Stimulated activated CD4-positive, alpha-beta T cell treated with anti-CD3 and anti-CD28 coated beads, Interleukin-12 subunit alpha, Interleukin-12 subunit beta, amount 100 ng/mL, for 24 hours (primary cell): ENCODE measurements around the gene ANKLE2.

Experiments used
- DNase-seq, 2 experiments: peaks; one replicate each; pipeline ENCODE4 v3.0.0-alpha.2; 2020; ENCODE audit warnings: low read depth in 2 of 2

The ANKLE2 gene

DNA sequence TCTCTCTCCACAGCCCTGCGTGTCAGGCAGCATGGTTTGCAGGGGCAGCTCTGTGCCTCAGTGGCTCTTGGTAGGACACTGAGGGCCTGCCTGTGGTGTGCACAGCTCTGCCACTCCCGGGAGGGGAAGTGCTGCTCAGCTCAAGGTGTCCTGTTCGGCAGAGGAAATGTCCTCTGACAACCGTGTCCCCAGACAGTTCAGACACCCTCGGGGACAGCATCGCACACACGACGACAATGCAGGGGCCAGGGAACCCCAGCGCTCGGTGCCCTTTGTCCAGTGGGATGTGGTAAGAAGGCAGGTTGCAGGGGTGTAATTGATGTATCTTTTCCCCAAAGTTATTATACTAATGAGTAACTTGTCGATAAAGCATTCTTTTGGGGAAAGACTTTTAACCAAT is 14.2 kb downstream of the ANKLE2 start:
- no peak for DNase-seq

DNA sequence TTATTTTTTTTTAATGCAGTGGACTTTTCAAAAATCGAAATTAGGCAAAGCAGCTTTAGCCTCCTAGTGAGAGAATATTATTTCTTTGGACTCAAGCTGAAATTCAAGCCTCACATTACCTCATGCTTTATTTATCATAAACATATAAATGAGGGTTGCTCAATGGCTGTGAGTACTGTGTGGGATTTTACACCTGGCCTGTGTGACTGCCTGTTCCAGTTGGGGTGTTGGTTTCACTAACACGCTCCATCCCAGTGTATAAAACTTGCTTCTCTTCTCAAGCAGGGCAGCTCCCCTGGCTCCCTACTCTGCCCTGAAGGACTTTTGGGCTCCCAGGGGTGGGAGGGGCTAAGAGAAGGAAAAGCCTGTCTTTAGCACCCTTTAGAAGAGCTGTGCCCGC is 15.0 kb downstream of the ANKLE2 start:
- no peak for DNase-seq

DNA sequence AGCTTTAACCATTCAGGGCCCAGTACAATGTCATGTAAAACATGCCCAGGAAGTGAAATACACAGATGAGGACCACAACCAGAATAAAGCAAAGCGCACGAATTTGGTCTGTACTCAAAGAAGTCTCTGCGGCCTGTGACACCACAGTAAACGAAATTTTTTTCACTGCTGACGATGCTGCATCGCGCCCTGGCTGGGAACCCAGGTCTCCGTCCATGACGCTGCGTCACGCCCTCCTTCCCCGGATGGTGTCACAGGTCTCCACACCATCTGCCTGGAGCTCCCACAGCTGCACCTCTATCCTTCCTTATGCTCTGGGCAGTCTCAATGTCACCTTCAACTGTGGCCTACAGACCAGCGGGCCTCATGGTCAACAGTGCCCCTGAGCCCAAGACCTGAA is 17.8 kb downstream of the ANKLE2 start:
- no peak for DNase-seq

DNA sequence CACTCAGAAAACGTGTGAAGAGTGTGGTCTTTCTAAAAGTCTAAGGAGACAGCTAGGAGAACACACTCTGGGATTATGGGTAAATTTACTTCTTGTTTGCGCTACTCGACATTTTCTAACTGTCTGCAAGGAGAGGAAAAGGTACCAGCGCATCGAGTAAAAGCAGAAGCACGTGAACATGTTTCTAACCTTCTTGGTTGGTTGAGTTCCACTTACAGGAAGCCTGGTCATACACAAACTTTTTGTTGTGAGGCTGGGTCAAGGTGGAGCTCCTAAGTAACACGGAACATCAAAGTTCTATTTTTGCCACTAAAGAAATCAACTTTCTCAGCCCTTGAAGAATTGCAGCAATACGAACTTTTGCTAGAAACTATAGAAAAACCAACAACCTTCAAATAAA is 20.0 kb downstream of the ANKLE2 start:
- DNase-seq, result no peak

DNA sequence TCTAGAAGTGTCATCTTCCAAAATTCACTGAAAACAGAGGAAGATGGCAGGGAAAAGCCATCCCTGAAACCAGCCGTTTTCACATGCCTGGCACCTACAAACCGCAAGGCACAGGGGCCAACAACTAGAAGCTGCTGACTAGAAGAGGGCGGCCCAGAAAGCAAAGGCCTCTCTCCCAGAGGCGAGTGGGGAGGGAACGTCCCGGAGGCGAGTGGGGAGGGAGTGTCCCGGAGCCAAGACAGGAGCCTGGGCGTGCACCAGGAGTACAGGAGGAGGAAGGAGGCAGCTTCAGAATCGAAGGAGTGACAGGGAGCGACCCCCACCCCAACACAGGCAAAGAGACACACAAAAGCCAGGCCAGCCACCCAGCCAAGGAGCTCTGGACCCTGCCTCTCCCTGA is 21.0 kb downstream of the ANKLE2 start:
- no peak for DNase-seq

DNA sequence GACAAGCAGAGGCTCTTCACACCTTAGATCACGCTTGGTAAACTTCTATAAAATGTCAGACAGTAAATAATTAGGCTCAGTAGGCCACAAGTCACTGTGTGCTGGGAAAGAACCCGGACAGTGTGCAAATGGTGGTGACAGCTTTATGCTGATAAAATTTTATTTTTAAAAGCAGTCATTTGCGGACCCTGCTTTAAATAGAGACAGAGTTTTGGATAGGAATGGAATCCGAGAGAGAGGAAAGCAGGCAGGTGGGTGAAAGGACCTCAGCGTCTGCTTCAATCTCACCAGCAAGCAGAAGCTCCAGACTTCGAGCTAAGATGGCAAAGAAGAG is 21.4 kb downstream of the ANKLE2 start:
- DNase-seq, result no peak

DNA sequence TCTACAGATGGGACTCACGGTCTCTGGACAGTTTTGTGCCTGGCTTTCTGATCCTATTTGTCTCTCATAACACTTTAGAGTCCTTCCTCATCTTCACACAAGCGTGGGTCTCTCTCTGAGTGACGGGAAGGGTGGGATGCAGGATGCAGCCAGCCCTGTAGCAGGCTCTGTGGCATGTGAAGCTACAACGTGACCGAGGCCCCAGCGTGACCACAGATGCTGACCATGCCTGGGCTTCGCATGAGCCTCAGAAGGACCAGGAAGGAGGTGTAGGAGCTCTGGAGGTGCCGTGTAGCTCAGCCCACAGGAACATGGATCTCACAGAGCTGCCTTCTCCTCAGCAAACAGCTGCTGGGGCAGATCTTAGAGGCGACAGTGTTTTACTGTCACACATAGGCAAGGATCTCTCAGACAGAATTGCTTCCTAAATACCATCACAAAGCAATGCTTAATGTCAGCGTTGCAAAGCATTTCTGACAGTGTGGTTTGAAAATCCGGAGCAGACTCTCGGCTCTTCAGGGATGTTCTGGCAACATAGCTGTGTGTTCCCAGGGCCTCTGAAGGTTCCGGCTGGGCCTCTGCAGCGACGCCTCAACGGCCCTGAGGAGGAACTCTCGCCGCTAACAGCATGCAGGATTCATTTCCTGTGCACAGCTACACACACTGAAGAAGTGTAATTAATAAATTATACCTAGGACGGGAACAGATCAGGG is 21.9 kb downstream of the ANKLE2 start:
- no peak for DNase-seq

DNA sequence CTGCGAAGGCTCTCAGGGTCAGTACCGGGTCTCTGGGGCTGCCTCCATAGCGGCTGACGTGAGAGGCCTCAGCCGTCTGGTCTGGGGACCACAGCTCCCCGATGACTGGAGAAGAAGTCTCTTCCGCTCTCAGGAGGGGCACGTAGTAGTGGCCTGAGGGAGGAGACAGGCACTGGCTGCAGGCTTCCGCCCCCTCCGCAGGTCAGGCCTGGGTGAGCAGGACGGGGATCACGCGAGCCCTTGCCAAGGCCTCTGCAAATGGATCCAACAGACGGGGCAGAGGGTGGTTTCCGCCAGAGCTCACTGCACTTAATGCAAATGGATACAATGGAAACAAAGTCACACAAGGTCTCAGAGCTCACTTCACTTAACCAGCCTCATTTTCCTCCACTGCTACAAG is 24.7 kb downstream of the ANKLE2 start:
- DNase-seq, result no peak

DNA sequence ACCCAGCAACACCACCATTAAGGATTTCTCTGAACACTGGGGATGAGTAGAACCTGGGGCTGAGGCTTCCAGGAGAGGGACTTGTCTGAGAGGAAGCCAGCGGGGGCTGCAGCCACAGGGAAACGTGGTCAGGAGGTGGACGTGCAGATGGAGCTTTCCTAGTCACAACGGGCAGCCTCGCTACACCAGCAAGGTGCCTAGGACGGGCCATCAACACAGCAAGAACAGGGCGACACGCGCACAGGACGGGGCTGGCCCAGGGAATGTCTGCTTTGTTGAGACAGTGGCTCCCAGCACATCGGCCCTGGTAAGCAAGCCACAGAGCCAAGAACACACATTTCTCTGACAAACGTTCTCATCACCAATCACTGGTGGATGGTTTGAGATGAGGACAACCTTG is 25.3 kb downstream of the ANKLE2 start:
- DNase-seq, result no peak

DNA sequence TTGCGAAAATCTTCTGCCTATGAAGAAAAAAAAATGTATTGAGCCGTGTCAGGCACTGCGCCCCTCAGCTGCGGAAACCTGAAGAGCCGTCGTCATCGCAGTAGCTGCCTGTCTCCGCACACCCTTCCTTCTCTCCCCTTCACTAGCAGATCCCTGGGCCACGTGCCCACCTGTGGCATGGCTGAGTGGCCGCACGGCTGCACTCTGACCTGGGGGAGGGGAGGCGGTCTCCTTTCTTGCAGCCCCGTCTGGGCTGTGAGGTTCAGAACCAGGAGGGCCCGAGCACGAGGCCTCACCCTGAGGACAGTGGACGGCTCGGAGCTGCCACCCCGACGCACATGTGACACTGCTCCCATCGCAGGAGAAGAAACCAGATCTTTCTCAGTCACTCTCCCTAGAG is 26.1 kb downstream of the ANKLE2 start:
- DNase-seq, result no peak

DNA sequence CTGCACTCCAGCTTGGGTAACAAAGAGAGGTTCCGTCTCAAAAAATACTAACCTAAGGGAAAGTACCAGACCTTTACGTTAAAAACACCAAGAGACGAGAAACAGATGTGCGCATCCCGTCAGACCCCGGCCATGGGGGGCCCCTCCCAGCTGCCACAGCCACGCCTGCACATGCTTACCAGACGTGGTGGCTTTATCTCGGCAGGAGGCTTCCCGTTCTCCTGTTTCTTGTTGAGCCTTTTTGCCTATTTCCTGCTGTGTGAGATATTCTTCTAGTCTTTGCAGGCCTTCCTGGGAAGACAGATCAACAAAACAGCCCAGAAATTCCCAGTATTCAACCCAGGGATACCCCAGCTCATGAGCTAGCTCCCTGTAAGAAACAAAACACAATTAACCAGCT is 27.4 kb downstream of the ANKLE2 start:
- DNase-seq, result no peak

DNA sequence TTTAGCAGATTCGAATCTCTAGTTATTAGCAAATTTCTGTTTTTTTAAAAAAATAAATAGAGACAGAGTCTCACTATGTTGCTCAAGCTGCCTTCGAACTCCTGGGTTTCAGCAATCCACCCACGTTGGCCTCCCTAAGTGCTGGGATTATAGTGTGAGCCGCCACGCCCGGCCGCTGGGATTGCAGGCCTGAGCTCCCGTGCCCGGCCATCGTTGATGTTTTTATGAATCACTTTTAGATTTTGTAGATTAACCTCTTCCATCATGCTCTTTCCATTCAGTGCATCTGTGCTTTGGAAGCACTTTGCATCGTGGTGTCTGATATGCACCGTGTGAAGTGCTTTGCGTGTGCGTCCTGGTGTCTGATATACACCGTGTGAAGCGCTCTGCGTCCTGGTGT is 30.1 kb downstream of the ANKLE2 start:
- no peak for DNase-seq

DNA sequence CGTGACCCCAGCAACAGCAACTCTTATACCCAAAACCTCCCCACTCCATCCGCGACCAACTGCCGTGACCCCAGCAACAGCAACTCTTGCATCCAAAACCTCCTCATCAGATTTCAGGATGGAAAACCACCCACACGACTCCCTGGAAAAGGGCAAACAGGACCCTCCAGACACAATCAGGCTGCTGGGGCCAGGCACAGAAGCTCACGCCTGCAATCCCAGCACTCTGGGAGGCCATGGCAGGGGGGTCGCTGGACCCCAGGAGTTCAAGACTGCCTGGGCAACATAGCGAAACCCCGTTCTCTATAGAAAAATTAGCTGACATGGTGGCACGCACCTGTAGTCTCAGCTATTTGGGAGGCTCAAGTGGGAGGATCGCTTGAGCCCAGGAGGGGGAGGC is 31.3 kb downstream of the ANKLE2 start:
- DNase-seq, result no peak

DNA sequence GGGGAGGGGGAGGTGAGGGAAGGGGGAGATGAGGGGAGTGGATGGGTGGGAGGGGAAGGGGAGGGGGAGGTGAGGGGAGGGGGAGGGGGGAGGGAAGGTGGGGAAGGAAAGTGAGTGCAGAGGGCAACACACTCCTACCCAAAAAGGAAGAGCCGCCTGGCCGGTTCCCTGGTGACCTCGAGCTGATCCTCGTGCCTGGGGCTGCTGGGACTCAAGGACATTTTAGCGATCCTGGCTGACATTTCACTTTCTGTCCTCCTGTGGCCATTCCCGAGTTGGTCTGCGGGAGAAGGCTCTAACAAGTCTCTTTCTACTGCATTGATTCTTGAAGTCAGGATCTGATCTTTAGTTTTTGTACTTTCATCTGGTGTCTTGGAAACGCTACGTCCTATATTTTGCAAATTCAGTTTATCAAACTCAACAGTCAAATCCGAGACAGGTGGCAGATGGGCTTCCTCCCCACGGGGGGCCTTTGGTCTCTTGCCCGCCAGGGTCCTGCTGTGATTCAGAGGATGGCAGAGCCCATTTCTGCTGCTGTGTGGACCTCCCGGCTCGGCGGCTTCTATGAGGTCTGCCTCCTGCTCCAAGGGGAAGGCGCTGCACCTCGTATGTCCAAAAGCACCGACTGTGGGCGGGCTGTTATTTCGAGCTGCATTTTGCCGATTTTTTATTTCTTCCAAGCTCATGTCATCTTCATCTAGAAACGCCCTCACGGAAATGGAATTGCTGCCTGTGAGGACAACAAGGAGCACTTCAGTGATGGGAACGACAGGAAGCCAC is 31.9 kb downstream of the ANKLE2 start:
- DNase-seq, result no peak

DNA sequence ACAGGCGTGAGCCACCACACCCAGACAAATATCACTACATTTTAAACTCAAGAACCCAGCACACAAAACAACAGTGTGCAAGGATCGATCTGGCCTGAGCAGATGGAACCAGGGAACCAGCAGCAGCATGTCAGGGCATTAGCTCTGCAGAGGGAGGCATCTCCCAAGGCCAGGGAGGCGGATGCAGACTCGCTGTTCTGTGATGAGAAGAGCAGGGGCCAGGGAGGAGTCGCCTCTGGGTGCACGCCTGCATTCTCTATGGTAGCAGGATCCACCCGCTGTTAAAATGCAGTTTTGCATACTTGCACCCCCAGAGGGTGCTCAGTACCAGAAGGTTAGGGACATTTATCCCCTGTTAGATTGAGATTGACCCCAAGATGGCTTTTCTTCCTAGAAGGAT is 33.1 kb downstream of the ANKLE2 start:
- no peak for DNase-seq

DNA sequence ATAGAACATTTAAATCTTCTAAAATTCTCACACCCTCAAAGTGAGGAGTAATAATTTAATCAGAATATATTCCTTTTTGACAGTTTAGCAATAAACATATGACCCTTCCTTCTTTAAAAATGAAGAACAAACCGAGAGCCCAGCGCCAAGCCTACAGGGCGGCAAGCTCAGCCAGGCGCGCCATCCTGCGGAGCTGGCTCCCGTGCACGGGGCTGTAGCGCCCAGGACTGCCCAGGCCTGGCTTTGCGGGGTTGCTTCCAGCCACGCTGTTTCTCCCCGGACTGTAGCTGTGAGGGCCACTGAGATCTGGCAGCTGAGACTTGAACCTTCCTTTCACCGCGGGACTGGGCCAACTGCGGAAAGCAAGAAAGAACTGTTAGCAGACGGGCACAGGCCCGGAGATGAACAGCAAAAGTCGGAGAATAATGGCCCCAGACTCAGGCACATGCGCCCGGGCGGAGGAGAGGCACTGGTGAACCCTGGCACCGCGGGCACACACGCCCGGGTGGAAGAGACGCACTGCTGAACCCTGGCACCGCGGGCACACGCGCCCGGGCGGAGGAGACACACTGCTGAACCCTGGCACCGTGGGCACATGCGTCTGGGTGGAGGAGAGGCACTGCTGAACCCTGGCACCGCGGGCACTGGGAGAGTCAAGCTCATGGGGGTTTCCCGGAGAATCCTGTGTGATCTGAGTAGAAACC is 34.4 kb downstream of the ANKLE2 start:
- DNase-seq, result no peak

DNA sequence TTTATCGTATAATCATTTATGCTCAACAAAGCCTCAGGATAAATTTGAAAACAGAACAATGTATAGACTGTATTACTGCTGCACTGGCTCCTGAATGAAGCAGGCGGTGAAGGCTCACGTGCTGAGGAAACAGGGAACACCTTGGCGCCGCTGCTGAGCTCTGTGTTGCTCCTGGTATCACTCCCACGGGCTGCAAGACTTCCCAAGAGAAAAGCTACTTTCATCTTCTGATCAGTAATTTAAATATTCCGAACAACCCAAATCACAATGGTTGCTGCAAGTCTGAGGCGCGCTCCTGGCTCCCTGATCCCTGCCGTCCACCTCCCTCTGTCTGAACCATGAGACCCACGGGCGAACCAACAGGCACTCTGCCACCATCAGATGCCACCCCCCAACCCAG is 35.2 kb downstream of the ANKLE2 start:
- DNase-seq, result no peak

DNA sequence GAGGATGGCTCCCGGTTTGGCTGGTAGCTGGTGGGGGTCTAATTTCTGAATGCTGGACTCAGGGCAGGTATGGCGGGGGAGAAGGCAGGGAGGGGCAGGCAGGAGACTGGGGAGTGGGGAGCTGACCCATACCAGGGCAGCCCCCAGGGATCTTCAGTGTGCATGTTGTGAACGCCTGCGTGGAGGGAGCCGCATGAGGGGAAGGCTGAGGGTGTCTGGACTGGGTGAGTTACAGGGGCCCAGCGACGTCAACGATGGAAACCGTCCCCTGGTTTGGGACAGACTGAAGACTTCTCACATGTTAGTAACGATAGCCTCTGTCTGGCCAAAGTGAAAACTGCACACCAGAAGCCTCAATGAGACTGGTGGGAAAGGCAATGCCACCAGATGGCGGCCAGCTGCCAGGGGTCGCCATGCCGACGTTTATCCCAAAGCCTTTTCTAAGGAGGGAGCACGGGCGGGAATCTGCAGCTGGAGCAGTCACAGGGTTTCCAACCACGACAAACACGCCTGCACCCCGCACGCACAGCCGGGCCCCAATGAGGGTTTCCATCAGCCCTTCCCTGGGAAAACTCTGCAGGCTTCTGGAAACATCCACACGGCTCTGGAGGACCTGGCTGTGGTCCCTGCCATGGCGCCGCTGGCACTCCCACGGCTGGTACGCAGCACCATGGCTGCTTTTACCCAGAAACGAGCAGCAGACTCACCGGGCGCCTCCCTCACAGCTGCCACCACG is 37.0 kb downstream of the ANKLE2 start:
- no peak for DNase-seq

DNA sequence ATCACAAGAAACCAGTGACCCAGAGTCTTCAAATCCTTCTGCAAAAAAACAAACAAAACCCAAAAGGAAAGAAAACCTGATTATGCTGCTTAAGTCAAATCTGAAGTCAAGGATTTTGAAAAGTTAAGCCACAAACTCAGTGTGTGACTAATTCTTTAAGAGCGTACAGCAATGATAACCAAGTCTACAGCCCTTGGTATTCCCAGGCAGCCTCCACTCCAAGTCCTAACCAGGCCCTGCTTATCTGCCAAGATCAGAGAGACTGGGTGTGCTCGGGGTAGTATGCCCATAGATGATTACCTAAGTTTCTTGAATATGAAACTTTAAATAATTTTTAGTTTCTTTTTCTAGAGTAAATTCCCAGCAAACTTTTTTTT is 37.9 kb downstream of the ANKLE2 start:
- DNase-seq, result no peak

DNA sequence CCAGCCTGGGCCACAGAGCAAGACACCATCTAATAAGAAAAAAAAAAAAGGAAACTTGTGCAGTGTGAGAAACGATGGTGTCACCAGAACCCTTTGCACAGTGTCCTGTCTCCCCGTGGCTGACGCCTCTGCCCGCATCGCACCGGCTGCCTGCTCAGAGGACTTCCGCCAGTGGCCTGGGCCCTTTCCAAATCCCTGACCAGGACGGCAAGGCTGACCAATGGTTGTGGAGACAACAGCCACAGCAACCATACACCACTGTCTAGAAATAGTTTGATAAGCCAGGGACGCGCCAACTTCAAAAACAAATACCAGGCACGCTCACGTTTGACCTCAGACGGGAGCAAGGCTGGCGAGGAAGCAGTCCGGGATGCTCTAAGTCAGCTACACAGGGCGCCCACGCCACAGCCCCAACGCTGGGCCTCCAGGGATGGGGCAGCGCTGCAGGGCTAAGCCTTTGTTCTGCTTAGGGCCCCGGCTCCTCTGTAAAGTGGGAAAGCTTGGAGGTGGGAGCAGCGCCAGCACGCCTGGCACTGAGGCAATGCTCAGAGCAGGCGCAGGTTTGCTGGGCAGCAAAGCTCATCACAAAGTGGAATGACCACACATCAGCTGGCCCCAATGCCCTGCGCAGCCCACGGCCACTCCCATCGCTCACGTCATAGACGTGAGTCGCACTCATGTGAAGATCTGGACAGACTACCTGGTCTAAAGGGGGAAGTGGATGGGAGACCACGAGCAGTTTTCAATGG is 38.4 kb downstream of the ANKLE2 start:
- DNase-seq, result no peak

DNA sequence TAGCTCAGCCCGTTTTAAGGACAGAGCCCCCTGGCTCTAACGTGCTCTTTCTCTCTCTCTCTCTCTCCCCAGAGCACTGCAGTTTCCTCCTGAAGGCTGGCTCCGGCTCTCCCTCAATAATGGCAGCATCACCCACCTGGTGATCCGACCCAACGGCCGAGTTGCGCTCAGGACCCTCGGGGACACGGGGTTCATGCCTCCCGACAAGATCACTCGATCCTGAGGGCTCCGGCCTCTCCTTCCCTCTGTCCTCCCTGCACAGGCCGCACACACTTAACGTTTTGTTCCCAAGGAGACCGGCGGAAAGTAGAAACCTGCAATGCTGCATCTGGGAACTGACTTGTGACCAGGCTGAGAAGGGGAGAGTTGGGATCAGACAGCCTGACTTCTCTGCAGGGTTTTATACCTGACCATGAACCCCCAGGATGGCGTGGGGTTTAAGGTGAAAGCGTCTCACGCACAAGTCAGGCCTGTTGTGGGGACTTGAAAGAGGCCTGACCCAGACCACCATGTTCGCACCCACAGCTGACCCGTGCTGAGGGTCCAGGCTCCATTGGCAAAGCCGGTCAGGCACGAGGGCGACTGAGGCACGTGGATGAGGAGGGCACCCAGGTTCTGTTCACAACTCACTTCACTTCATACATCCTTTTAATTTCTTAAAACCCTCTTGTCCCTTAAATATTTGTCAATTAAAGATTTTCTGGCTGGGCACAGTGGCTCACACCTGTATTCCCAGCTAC is 40.9 kb downstream of the ANKLE2 start:
- DNase-seq, result no peak
